NCI-H2107 treated with DMSO at 0.1 percent for 48 hours (cell line): ENCODE data around the gene CMTR1.

Experiments
- DNase-seq: peaks from one replicate; lab custom pipeline; 2025; ENCODE audit not compliant: unreplicated experiment; lab: John Stamatoyannopoulos, UW

CMTR1 gene

DNA sequence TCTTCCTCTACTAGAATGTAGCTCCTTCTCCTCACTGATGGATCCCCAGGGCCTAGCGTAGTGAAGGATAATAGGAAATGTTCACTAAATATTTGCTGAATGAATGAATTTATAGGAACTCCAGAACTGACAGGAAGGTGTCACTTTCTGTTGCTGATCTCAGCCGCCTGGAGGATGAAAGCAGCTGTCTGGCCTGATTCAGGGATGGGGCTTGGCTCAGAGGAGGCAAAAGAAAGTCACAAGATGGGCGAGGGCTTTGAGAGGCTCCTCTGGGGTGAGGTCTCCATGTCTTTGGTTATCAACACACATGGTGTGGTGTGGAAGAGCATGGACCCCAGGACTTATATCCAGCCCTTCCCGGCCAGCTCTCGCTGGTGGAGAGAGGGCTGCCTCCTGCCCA, 78.2 kb downstream of the CMTR1 start:
- DNase-seq = no peak

DNA sequence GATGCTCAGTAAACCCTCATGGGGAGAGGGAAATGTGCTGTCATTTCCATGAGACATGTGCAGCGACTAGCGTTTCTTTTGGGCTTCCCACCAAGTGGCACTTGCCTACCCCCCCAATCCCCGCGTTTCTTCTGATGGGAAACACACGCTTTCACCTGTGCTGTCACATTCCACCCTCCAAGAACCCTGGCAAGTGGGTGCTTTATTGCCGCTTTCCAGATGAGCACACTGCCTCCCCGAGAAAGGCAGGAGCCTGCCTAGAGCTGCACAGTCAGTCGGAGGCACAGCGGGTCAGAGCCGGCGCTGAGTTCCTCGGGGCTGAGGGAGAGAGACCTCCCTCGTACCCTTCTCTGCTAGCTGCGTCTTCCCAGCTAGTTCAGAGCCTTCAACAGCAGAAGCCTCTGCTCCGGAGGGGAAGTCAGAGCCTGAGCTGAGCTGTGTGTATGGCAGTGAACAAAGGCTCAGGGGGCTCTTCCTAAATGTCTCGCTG, 78.9 kb downstream of the CMTR1 start:
- DNase-seq = no peak

DNA sequence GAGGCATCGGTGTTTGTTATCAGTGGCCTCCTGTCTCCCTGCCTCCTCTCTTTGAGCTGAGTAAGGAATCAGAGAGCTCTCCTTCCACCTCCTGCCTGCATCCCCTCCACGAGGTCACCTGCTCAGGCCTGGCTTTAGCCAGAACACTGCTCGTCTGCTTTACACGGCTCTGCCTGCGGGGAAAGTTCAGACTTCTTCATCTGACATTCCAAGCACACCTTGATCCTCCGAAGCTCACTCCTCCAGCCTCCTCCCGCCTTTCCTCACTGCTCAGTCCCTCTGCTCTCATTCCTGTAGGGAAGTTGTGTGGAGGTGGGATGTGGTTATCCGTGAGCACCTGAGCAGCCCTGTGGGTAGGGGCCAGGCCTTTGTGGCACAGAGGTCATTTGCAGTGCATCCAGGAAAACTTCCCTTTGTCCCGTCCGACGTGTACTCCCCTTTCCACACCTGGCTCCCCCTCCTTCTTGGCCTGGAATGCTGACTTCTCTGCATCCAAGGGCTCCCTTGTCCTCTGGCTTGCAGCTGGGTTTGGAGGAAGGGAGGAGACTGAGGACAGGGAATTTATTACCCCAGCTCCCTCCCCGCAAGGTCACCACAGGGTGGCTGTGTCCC, 79.5 kb downstream of the CMTR1 start:
- no peak for DNase-seq

DNA sequence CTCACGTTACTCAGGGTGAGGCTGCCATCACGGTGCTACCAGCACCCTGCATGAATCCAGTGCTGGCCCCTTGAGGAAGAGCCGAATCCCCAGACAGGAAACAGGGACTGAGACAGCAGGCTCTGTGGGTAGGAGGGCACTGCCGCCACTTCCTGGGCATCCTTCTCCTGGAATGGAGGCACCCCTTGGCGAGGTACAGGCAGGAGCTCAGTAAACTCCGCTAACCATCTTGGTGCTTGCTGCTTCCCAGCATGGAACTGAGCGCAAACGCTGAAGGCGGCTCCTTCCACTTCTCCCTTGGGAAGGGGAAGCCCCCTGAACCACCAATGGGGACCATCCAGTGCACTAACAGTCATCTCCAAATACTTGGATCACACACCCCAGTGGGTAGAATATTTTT, 80.1 kb downstream of the CMTR1 start:
- DNase-seq = no peak

DNA sequence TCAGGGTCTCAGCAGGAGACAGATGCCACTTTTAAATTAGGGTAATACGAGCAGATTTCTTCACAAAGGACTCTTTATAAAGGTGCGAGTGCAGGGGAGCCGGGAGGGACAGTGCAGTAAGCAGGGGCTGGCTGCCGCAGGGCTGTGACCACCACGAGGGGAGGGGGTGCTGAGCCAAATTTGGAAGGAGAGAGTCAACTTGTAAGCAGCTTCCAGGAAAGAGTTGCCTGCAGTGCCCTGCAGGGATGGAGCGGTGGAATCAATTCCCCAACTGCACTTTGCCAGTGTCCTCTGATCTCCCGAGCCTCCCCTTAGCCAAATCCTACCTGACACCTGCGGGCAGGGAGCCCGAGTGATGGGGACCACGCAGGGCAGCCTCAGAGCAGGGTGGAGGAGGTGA, 80.6 kb downstream of the CMTR1 start:
- DNase-seq = no peak

DNA sequence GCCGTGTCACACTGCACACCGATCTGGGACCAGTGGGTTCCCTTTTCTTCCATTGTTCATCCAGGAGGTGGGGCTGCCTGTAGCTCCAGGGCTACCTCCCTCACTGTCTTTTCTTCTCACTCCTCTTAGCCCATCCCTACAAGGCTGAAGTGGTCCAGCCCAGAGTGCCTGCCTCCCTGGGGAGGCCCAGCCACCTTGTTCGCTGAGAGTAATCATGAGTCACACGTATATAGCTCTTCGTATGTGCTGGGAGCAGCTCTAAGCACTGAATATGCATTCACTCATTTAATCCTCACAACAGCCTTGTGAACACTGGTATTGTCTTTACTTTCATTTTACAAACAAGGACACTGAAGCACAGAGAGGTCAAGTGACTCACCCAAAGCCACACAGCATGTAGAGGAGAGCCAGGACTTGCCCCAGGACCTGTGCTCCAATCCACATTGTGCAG, 81.3 kb downstream of the CMTR1 start:
- no peak for DNase-seq

DNA sequence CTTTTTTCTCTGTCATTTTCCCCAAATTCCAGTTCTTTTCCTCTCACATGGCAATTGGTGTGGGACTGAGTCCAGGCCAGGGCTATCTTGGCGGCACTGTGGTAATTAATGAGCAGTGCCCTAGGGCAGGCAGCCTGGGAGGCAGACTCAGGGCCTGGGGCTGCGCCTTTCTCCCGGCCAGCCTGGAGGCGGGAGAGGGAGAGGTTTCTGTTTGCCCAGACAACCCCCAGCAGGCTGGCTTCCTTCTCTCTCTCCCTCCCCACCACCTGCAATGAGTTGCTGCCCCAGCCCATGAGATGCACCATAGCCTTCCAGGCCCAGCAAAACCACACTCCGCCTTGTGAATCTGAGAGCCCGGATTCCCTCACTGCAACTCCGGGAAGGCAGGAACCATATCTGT, 81.8 kb downstream of the CMTR1 start:
- no peak for DNase-seq

DNA sequence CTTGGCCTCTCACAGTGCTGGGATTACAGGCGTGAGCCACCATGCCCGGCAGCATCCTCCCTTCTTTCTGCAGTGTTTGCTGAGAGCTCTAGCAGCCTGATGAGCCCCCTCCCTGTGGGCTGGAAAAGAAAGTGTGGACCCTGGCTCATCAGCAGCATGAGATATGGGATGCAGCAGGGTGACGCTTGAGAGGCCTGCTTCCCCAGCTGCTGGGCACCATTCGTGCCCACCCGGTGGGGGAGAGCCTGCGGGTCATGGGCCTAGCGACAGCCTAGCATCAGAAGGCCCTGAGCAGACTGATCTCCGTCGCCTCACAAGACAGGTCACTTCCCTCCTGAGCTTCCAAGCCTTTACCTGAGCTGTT, 82.7 kb downstream of the CMTR1 start:
- no peak for DNase-seq

DNA sequence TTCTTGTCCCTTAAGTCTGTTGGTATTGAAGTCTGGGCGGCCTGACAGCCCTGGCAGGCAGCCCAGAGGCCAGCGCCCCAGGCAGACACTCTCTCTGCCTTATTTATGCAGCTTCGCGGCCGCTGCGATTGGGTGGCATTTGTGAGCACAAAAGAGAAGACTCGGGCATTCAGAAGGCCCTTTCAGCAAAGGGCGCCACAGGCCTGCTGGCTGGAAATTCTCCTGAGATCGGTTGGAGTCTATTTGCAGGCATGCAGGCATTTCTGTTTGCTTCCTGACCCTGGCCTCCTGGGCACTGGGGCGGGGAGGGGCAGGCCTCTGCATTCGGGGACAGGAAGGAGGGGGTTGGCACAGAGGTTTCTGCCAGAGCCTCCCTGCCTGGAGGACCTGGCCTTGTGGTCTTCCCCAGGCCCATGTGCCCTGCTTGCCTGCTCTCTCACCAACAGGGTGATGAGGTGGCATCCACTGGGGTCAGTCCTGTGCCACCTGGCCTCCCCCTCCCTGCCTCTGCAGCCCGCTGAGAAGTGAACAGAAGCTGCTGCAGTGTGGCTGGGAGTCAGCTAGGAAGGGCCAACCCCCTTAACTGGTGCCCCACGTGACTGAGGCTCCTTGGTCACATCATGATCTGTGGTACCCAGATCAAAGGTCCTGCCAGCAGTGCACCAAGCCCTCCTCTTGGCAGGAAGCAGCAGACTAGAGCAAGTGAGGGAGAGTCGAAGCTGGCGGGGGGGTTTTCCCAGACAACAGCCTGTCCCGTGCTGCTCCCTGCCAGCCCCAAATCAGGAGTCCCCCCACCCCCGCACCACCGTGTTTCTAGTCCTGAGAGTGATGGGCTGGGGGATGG, 83.3 kb downstream of the CMTR1 start:
- DNase-seq = peak; percentile 56

DNA sequence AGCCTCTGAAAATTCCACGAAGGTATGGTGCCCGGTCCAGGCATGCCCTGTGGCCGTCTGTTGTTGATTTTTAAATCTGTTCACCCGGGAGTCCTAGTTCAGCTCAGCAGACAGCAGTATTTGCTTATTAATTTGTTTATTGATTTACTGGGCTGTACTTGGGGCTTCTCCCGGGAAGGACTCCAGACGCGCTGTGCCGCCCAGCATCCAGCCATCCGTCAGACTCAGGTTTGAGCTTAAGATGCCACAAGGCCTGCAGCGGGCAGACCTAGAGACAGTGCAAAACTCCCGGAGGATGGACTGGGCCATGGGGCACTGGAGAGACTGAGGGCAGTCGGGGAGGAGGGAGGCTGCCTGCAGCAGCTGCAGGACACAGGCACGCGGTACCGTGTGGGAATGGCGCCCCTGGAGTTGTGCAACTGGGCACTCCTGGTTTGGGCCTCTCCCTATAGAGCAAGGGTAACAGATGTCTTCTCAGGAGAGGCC, 83.9 kb downstream of the CMTR1 start:
- DNase-seq = no peak

DNA sequence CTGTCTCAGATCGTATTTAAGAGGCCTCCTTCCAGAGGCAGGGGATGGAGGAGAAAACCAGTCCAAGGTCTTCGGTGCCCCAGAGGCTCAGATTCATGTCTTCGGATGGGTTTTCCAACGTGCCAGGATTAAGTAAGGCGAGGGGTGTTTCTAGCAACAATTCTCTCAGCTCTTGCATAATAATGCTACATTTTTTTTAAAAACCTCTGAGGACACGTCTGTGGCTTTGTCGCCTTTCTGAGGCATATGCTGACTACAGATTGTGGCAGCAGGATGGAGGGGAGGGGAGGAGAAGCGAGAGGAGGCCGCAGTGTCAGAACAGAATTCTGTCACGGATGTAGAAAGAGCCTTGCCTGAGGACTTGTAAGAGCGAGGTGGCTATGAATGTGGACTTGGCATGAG, 84.4 kb downstream of the CMTR1 start:
- DNase-seq = no peak

DNA sequence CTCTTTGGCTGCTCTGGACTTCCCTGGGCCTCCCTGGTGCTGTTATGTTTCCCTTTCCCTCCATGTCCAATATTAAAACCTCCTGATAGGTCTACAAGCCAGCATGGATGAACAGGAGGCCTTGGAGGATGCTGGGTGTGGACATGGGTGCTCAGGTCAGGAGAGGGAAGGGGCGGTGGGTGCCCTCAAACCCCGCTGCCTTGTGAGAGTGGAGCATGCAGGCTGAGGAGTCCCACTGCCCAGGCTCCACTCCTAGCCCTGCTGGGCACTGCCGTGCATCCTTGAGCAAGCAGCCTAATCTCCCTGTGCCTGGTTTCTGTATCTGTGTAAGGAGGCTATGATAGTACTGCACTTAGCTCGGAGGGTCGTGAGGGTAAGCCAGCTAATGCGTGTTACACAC, 85.1 kb downstream of the CMTR1 start:
- no peak for DNase-seq

DNA sequence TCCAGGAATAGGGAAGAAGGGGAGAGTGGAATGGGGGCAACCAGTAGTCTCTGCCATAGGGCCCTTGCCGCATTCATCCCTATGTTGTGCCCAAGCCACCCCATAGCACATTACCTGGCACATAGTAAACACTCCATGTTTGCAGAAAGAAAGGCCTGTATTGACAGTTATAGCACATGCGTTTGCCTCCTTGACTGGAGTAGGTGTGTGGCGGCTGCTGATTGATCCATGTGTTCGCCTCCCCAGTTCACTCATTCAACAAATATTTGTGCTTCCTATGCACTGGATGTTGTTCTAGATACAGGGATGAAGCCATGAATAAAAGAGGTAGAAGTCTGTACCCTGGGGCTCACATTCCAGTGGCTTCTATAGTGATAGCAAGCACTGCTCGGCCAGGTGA, 86.4 kb downstream of the CMTR1 start:
- DNase-seq = no peak

DNA sequence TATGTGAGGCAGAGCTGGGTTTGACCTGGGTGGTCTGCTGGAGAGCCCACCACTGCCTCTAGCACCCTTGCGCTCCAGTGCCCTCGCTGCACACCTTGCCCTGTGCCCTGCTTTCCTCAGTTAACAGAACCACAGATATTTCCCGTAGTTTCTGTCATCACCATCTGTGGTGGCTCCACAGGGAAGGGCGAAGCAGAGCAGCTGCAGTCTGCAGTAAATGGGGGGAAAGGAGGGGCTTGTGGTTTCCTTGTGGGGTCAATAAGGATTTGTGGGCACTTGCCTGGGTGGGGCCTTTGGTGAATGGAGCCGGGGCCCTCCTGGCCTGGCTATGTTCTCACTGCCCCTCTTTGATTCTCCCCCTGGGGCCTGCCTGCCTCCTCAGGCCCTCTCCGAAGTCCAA, 87.9 kb downstream of the CMTR1 start:
- DNase-seq = no peak

DNA sequence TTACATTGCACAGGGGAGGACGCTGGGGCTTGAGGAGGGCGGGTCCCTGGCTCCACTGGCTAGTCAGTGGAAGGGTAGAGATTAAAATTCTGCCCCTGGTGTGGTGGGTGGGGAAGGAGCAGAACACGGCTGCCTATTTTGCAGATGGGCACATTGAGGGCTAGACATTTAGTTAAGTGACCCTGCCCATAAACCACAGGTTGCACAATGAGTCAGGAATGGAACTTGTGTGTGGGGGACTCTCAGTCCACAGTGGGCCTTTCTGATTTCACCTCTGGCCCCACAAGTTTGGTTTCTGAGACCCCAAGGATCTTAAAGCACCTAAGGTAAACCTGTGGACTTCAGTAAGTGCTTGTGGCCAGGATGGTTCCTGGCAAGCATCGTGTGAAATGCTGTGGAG, 88.7 kb downstream of the CMTR1 start:
- no peak for DNase-seq

DNA sequence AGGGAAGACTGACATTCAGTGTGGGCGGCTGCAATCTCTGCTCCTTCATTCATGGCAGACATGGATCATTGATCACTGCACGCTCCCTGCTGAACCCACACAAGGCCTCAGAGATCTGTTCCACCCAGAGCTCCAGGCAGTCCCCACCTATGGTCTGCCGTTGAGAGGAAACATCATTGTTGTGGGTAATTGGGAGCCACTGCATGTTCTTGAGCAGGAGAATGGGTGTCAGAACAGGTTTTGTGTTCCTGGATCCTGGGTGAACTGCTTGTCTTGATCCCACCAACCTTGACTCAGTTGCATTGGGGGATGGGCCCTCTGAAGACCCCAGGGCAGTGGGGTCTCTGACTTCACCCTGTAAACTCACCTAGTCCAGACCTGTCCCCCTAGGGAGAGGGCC, 89.8 kb downstream of the CMTR1 start:
- DNase-seq = no peak

DNA sequence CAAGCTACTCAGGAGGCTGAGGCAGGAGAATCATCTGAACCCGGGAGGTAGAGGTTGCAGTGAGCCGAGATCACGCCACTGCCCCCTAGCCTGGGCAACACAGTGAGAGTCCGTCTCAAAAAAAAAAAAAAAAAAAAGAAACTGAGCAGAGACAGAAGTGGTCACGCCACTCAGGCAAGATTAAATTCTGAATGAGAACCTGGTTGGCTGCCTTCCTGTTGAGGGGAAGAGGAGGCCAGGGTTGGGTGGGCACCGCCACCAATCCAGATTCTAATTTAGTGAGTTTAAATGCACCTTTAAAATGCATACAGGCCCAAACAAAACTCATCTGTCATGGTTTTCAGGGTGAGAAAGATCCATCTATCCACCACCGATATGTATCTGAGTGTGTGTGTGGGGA, 90.4 kb downstream of the CMTR1 start:
- DNase-seq = no peak

DNA sequence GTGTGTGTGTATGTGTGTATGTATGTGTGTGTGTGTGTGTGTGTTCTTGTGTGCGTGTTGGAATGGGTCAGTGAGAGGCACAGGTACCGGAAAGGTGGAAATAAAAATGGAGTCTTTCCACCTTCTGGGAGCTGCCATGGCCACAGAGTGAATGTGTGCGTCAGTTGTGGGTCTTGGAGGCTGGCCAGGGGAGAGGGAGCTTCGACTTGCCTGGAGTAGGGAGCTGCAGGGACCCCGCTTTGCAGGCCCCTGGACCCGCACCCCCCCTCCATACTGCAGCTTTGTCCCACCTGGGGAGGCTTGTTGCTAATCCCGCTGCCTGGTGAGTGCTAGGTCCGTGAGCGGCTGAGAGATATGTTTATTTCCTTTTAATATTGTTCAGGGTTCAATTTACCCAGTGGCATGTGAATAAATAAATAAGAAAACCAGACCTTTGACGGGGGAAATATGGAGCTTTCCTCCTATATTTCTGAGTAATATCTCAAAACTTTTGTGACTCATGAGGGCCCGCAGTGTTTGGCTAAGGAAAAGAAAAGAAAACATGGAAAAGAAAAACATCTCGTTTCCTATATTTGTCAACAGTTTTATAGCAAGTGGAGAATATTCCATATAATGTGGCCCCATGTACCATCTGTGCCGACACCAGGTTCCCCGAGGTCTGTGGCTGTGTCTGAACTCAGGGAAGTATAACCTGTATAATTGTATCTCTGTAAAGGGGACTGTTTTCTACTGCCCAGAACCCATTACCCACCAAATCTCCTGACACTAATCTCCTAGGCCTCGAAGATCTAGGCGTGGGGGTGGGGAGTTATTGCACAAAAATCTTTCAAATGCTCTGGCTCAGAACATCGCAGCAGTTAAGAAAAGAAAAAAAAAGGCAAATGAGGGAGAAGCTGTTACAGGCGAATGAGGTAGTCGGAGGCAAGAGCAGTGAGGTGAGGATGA, 91.3 kb downstream of the CMTR1 start:
- DNase-seq = no peak

DNA sequence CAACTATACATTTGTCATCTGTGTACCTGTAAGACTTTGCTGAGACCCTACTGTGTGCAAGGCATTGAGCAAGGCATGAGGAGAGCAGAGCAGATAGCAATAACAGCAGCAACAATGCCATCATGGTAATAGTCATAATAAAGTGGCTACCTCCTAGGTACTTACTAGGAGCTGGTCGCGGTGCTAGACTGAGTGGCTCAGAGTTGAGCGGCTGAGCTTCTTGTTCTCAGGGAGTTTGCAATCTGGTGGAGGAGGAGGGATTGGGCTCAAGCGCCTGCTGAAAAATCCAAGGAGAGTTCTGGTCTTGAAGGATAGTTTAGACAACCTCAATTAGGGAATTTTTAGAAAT, 91.9 kb downstream of the CMTR1 start:
- DNase-seq = no peak

DNA sequence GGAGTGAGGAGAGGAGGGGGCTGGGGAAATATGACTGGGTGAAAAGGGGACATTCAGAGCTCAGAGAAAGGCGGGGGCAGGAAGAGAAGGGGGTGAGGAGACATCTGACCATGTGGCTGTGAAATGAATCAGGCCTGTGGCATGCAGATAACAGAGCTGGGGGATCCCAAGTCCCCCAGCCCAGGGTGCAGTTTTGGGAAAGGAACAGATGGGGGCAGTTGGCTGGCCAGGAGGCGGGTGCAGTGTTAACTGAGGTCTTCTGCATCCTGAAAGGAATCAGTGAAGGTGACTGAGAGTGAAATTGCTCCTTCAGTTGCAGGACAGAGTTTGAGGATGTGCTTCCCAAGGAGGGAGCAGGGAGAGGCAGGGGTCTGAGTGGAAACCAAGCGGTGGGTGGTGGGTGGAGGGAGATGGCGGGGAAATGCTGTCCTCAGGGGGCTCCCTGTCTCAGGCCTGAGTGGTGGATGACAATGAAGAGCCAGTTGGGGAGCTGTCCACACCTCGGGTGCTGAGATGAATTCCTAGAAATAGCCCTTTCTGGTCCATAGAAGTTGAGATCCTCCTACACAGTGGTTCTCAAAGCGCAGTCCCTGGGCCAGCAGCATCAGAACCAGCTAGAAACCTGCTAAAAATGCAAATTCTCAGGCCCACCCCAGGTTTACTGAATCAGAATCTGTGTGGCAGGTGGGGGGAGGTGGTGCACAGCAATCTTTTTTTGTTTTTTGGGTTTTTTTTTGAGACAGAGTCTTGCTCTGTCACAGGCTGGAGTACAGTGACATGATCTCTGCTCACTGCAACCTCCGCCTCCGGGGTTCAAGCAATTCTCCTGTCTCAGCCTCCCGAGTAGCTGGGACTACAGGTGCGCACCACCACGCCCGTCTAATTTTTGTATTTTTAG, 92.7 kb downstream of the CMTR1 start:
- no peak for DNase-seq

DNA sequence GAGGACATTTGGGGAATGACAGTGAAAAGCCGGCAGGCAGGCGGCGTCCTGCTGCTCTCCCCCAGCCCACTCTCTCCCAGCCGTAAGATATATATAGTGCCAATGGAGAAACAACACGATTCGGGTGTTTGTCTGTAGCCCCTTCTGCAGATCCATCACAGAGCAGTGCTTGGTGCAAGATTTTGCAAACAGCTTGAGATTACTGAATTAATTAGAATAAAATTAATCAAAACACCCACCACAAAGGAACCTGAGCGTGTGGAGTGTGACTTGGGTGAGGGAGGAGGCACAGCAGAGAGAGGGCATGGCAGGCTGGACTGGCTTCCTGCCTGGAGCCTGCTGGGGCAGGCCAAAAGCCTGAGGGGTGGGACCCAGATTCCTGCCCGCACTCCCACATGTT, 95.5 kb downstream of the CMTR1 start:
- no peak for DNase-seq
